CD14-positive monocyte (primary cell): ENCODE data around the gene EBI3. TPM values are rescaled to one million over a fixed set of nuclear protein-coding genes. Genes with fewer than 3 reads are reported as not detected.

Source experiments
- DNase-seq, 3 donors: peaks; one replicate each; pipeline ENCODE4 v3.0.0-alpha.2; 2011 to 2022
- H2AFZ ChIP-seq: 2 replicates; pipeline ENCODE4 v1.6.0; 2012; ENCODE audit warnings: mild to moderate bottlenecking, low read depth, low read length, inconsistent platforms; ENCODE audit not compliant: insufficient read depth, poor library complexity, severe bottlenecking
- H3K27ac ChIP-seq, 2 donors: 1 replicate in 1 of 2; 2 replicates in 1 of 2; pipeline ENCODE4 v1.5.1; 2012 to 2013; ENCODE audit warnings: low read length in 2 of 2, control low read depth in 1 of 2, inconsistent platforms in 1 of 2, low read depth in 1 of 2, mild to moderate bottlenecking in 1 of 2
- H3K27me3 ChIP-seq, 2 donors: one replicate each; pipeline versions ENCODE4 v1.6.0 to v1.6.1; 2011 to 2013; ENCODE audit warnings: low read length in 2 of 2; ENCODE audit not compliant: control insufficient read depth in 2 of 2, insufficient read depth in 2 of 2
- H3K36me3 ChIP-seq, 2 donors: replicated peaks in 1 of 2; 1 replicate in 1 of 2; 2 replicates in 1 of 2; pipeline versions ENCODE4 v1.5.1 to v1.6.1; 2012 to 2013; ENCODE audit warnings: low read length in 2 of 2, control low read depth in 1 of 2, inconsistent platforms in 1 of 2, mild to moderate bottlenecking in 1 of 2; ENCODE audit not compliant: insufficient read depth in 2 of 2, control insufficient read depth in 1 of 2
- H3K4me1 ChIP-seq, 2 donors: 1 replicate in 1 of 2; 2 replicates in 1 of 2; pipeline versions ENCODE4 v1.5.1 to v1.6.1; 2012 to 2013; ENCODE audit warnings: low read length in 2 of 2, control low read depth in 1 of 2, inconsistent platforms in 1 of 2, mild to moderate bottlenecking in 1 of 2, moderate library complexity in 1 of 2; ENCODE audit not compliant: insufficient read depth in 2 of 2, control insufficient read depth in 1 of 2
- H3K4me2 ChIP-seq: replicated peaks from 2 replicates; pipeline ENCODE3; 2012; ENCODE audit warnings: low read length, moderate library complexity, mild to moderate bottlenecking; ENCODE audit not compliant: poor library complexity, severe bottlenecking; ENCODE audit errors: extremely low read depth
- H3K4me3 ChIP-seq, 3 experiments: fragments of 200-600 bp in 1 of 3; sonication (generic) in 1 of 3; replicated peaks in 1 of 3; 1 replicate in 2 of 3; 2 replicates in 1 of 3; pipeline ENCODE4 v1.5.1; 2011 to 2013; ENCODE audit warnings: low read length in 3 of 3, mild to moderate bottlenecking in 3 of 3, control low read depth in 2 of 3, low read depth in 2 of 3, inconsistent platforms in 1 of 3, moderate library complexity in 1 of 3
- H3K79me2 ChIP-seq: 2 replicates; pipeline ENCODE4 v1.6.0; 2012; ENCODE audit warnings: mild to moderate bottlenecking, control low read depth, inconsistent platforms, low read length, moderate library complexity; ENCODE audit not compliant: insufficient read depth
- H3K9ac ChIP-seq: 2 replicates; pipeline ENCODE4 v1.6.0; 2017; ENCODE audit warnings: low read length, mild to moderate bottlenecking; ENCODE audit not compliant: insufficient read depth, poor library complexity, severe bottlenecking
- H3K9me3 ChIP-seq, 2 donors: replicated peaks in 1 of 2; 1 replicate in 1 of 2; 2 replicates in 1 of 2; pipeline versions ENCODE4 v1.5.1 to v1.6.1; 2012 to 2013; ENCODE audit warnings: low read length in 2 of 2, control low read depth in 1 of 2; ENCODE audit not compliant: control insufficient read depth in 1 of 2, insufficient read depth in 1 of 2
- H4K20me1 ChIP-seq: 2 replicates; pipeline ENCODE4 v1.6.0; 2012; ENCODE audit warnings: mild to moderate bottlenecking, low read length, control low read depth, moderate library complexity; ENCODE audit not compliant: insufficient read depth
- H3K27ac Mint-ChIP-seq, 7 donors: one replicate each; pipeline ENCODE4 v1.8.0; 2020; ENCODE audit warnings: mild to moderate bottlenecking in 7 of 7, mixed read lengths in 7 of 7, moderate library complexity in 6 of 7, inconsistent platforms in 2 of 7
- H3K27me3 Mint-ChIP-seq, 3 donors: one replicate each; pipeline ENCODE4 v1.8.0; 2021 to 2022; ENCODE audit warnings: low read depth in 3 of 3, mild to moderate bottlenecking in 3 of 3, mixed read lengths in 3 of 3, moderate library complexity in 3 of 3, inconsistent platforms in 1 of 3
- H3K36me3 Mint-ChIP-seq, 2 donors: one replicate each; pipeline ENCODE4 v1.8.0; 2020; ENCODE audit warnings: mixed read lengths in 2 of 2, inconsistent platforms in 1 of 2, mild to moderate bottlenecking in 1 of 2
- H3K4me1 Mint-ChIP-seq: one replicate; pipeline ENCODE4 v1.8.0; 2020; ENCODE audit warnings: mild to moderate bottlenecking, mixed read lengths
- H3K4me3 Mint-ChIP-seq, 2 donors: one replicate each; pipeline ENCODE4 v1.8.0; 2020; ENCODE audit warnings: mild to moderate bottlenecking in 2 of 2, mixed read lengths in 2 of 2, moderate library complexity in 1 of 2
- H3K9me3 Mint-ChIP-seq, 7 donors: one replicate each; pipeline ENCODE4 v1.8.0; 2020 to 2022; ENCODE audit warnings: mixed read lengths in 7 of 7, mild to moderate bottlenecking in 6 of 7, moderate library complexity in 6 of 7, inconsistent platforms in 2 of 7
- WGBS: methylation state at CpG from one replicate; pipeline ENCODE4 v1.1.5; 2013; ENCODE audit warnings: missing lambda C conversion rate; ENCODE audit not compliant: insufficient coverage; 5-methylcytosine and 5-hydroxymethylcytosine counted together
- intact Hi-C, 2 donors: fragments of 100-400 bp; cut with micrococcal nuclease; formaldehyde crosslinking; loops; one replicate each; pipeline versions ENCODE4 v1.15.0 to v1.15.1; 2023
- polyA plus RNA-seq, 3 donors: library from polyadenylated mRNA; depleted of rRNA in 1 of 3; unstranded in 2 of 3; stranded (reverse) in 1 of 3; fragments of 300-500 nt in 2 of 3; fragments of >200 nt in 1 of 3; fragmentation: Illumina TruSeq in 2 of 3; gene quantifications; 1 replicate in 2 of 3; 2 replicates in 1 of 3; pipeline ENCODE4 v1.2.3, GENCODE V29; 2012 to 2021
- TF ChIP-seq, protein P1 (sequence below): fragments of 200-600 bp; IDR thresholded peaks from one replicate; pipeline ENCODE4 v1.8.0; 2022; ENCODE audit warnings: antibody characterized with exemption, mild to moderate bottlenecking

The EBI3 gene
- polyA plus RNA-seq, 3 donors = 0.14 to 0.40 TPM; not detected in 1

DNA sequence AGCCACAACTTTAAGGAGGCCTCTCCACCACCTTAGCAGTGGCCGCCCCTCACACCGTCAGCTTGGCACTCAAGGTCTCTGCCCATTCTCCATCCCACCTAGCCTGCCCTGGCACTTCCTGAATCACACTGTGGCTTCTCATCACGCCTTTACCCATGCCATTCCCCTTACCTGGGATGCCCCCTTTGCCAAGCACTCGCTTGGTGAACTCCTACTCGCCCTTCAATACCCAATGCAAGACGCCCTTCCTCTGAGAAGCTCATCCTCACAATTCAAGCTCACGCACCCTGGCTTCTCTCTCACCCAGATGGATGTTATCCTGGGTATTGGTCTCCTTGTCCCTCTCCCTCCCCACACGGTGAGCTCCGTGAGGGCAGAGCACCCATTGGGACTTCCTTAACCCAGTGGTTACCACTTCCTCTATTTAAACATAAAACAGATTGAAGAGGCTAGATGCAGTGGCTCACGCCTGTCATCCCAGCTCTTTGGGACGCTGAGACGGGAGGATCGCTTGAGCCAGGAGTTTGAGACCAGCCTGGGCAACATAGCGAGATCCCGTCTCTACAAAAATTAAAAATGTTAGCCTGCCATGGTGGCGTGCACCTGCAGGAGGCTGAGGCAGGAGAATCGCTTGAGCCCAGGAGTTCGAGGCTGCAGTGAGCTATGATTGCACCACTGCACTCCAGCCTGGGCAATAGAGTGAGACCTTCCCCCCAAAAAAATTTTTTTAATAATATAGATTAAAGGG lies 37.1 kb downstream of the EBI3 start:
- H3K36me3 Mint-ChIP-seq = peaks cover 58 to 89% of the 10 kb centered on the region in 2 donors
- Histone ChIP-seq H3K4me3 (no peak overlapping the region), H2AFZ (no peak overlapping the region), H3K27ac (peak overlapping the region in 1 of 2 donors; percentile 48), H3K36me3 (peaks cover 43 to 77% of the 10 kb centered on the region in 2 donors), H3K4me1 (peaks cover 9 to 10% of the 10 kb centered on the region in 2 donors), H3K4me2 (no peak overlapping the region), H3K79me2 (no peaks in the 10 kb centered on the region), H3K27me3 (no peaks in the 10 kb centered on the region), H4K20me1 (peaks cover 9% of the 10 kb centered on the region), H3K9me3 (no peaks in the 10 kb centered on the region), H3K9ac (no peak overlapping the region)
- TF ChIP-seq, protein P1, sequence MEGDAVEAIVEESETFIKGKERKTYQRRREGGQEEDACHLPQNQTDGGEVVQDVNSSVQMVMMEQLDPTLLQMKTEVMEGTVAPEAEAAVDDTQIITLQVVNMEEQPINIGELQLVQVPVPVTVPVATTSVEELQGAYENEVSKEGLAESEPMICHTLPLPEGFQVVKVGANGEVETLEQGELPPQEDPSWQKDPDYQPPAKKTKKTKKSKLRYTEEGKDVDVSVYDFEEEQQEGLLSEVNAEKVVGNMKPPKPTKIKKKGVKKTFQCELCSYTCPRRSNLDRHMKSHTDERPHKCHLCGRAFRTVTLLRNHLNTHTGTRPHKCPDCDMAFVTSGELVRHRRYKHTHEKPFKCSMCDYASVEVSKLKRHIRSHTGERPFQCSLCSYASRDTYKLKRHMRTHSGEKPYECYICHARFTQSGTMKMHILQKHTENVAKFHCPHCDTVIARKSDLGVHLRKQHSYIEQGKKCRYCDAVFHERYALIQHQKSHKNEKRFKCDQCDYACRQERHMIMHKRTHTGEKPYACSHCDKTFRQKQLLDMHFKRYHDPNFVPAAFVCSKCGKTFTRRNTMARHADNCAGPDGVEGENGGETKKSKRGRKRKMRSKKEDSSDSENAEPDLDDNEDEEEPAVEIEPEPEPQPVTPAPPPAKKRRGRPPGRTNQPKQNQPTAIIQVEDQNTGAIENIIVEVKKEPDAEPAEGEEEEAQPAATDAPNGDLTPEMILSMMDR = no peak
- peaks cover 0 to 3% (median 2%) of the 10 kb centered on the region in 3 donors for H3K27me3 Mint-ChIP-seq
- no peak overlapping the region for H3K4me3 Mint-ChIP-seq
- DNase-seq = no peak
- intact Hi-C loops = loop anchor here (2.0 to 10.0 kb wide), 3 partner anchors 86 to 258 kb away; no protein-coding TSS in a partner anchor
- peak overlapping the region; percentile 25 to 76 (median 72) for H3K27ac Mint-ChIP-seq
- peaks cover 12% of the 10 kb centered on the region for H3K4me1 Mint-ChIP-seq
- 53% methylated on average over 7 of the region's 18 CpGs for WGBS
- H3K9me3 Mint-ChIP-seq = peaks cover 0 to 3% (median 0%) of the 10 kb centered on the region in 7 donors

DNA sequence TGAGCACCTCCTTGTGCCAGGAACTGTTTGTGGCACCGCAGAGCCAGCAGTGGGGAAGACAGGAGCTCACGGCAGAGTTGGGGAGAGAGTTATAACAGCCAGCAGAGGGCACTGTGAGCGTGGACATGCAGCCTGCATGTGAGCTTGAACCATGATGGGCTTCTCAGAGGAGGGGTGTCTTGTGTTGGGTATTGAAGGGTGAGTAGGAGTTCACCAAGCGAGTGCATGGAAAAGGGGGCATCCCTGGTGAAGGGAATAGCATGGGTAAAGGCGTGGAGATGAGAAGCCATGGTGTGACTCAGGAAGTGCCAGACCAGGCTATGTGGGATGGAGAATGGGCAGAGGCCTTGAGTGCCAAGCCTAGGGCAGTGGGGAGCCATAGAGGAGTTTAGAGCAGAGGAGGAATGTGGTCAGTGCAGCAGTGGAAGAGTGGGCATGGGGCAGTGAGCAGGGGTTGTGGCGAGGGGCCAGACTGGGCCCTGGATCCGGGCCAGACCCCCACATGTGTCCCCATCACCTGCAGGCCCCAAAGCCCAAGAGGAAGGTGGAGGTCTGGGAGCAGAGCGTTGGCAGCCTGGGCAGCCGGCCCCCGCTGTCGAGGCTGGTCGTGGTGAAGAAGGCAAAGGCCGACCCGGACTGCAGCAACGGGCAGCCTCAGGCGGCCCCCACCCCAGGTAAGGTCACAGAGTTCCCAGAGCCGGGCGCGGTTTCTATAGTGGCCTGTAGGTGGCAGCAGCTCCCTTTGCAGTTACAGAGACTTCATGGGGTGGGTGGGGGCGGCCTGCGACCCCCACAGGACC lies 38.0 kb downstream of the EBI3 start:
- no peak overlapping the region for H3K4me3 Mint-ChIP-seq
- H3K27me3 Mint-ChIP-seq = peaks cover 0 to 3% (median 2%) of the 10 kb centered on the region in 3 donors
- TF ChIP-seq, protein P1 = peak; percentile 89
- WGBS = 59% methylated on average over 11 of the region's 21 CpGs
- peaks cover 0 to 4% (median 2%) of the 10 kb centered on the region in 7 donors for H3K9me3 Mint-ChIP-seq
- H3K36me3 Mint-ChIP-seq = peaks cover 55 to 88% of the 10 kb centered on the region in 2 donors
- no peak overlapping the region for H3K9ac ChIP-seq
- peak overlapping the region in 4 of 7 donors; percentile 50 to 60 (median 52) for H3K27ac Mint-ChIP-seq
- no peak overlapping the region for H3K27ac ChIP-seq
- H3K4me2 ChIP-seq = no peak overlapping the region
- H3K79me2 ChIP-seq = no peaks in the 10 kb centered on the region
- H4K20me1 ChIP-seq = peaks cover 9% of the 10 kb centered on the region
- H3K4me3 ChIP-seq = no peak overlapping the region
- H3K9me3 ChIP-seq = no peaks in the 10 kb centered on the region
- peak; percentile 23 to 40 (median 36) for DNase-seq
- no peaks in the 10 kb centered on the region for H3K27me3 ChIP-seq
- H3K36me3 ChIP-seq = peaks cover 44 to 76% of the 10 kb centered on the region in 2 donors
- H2AFZ ChIP-seq = no peak overlapping the region
- H3K4me1 Mint-ChIP-seq = peaks cover 12% of the 10 kb centered on the region
- intact Hi-C loops = loop anchor here (2.0 to 10.0 kb wide), 3 partner anchors 85 to 258 kb away; no protein-coding TSS in a partner anchor
- H3K4me1 ChIP-seq = peaks cover 9 to 10% of the 10 kb centered on the region in 2 donors
